Adrenal gland (tissue), 12 donors: Measurements from ENCODE around the gene TOP2A. TPM values are rescaled to one million over a fixed set of nuclear protein-coding genes. Genes with fewer than 3 reads are reported as not detected.
A peak's percentile ranks its signal among the peaks of the same experiment; 100 is the strongest.

Experiments
- DNase-seq, 7 donors: peaks; one replicate each; pipeline ENCODE4 v3.0.0-alpha.2; 2019 to 2020
- H3K27ac ChIP-seq, 5 donors: fragments of 200-600 bp; sonication (generic) in 4 of 5; 1 replicate in 3 of 5; 2 replicates in 2 of 5; pipeline versions ENCODE4 v1.5.1 to v1.8.0; 2016 to 2020; ENCODE audit warnings: mild to moderate bottlenecking in 1 of 5
- H3K27me3 ChIP-seq: fragments of 200-600 bp; 2 replicates; pipeline ENCODE4 v1.8.0; 2021
- H3K36me3 ChIP-seq, 2 donors: fragments of 200-600 bp; replicated peaks in 1 of 2; 1 replicate in 1 of 2; 2 replicates in 1 of 2; pipeline versions ENCODE4 v1.5.1 to v1.8.0; 2018 to 2022
- H3K4me1 ChIP-seq, 2 donors: fragments of 200-600 bp; replicated peaks in 1 of 2; 1 replicate in 1 of 2; 2 replicates in 1 of 2; pipeline versions ENCODE4 v1.5.1 to v1.8.0; 2018 to 2021
- H3K4me3 ChIP-seq, 4 donors: fragments of 200-600 bp; sonication (generic) in 3 of 4; one replicate each; pipeline ENCODE4 v1.5.1; 2016 to 2018
- H3K9me3 ChIP-seq, 3 donors: fragments of 200-600 bp; sonication (generic) in 1 of 3; replicated peaks in 1 of 3; 1 replicate in 2 of 3; 2 replicates in 1 of 3; pipeline versions ENCODE4 v1.5.1 to v1.8.0; 2016 to 2021
- POLR2A ChIP-seq, 2 donors: fragments of 450-650 bp; IDR thresholded peaks; one replicate each; pipeline ENCODE4 v1.6.1; 2017; ENCODE audit warnings: antibody characterized with exemption in 2 of 2, mild to moderate bottlenecking in 2 of 2, moderate library complexity in 1 of 2
- WGBS, 4 donors: extraction: QIAGEN DNeasy Blood & Tissue Kit in 2 of 4; methylation state at CpG; one replicate each; pipeline versions ENCODE4 v1.1.5 to v1.1.7; 2013 to 2017; 5-methylcytosine and 5-hydroxymethylcytosine counted together
- intact Hi-C, 2 donors: fragments of 100-400 bp; cut with DNase I; formaldehyde crosslinking; loops; one replicate each; pipeline versions ENCODE4 v1.14.1 to v1.15.0; 2022 to 2023
- polyA plus RNA-seq, 3 donors: library from polyadenylated mRNA; stranded (reverse); fragments of 200-250 nt in 2 of 3; fragments of 350-450 nt in 1 of 3; fragmentation: Illumina TruSeq in 1 of 3; extraction: RNeasy Lipid Tissue Mini Kit (QIAGEN cat#74804) in 1 of 3; gene quantifications; one replicate each; pipeline ENCODE4 v1.2.3, GENCODE V29; 2013 to 2014
- total RNA-seq, 9 donors: library from RNA; depleted of rRNA in 4 of 9; stranded (reverse); fragments of >200 nt in 4 of 9; fragments of 120-200 nt in 1 of 9; fragmentation: NEBNext Ultra II Directional in 1 of 9; extraction: Animal tissue kit (Norgen Biotek cat#: 25700) in 1 of 9; gene quantifications; one replicate each; pipeline versions ENCODE4 v1.1.0 to v1.2.4, GENCODE V29; 2013 to 2023
- TF ChIP-seq, protein P1 (sequence below), 6 experiments: fragments of 450-650 bp in 4 of 6; fragments of 200-600 bp in 2 of 6; sonication (generic) in 1 of 6; IDR thresholded peaks; 1 replicate in 5 of 6; 2 replicates in 1 of 6; pipeline versions ENCODE4 v1.5.1 to v1.8.0; 2016 to 2021; ENCODE audit warnings: antibody characterized with exemption in 6 of 6, mild to moderate bottlenecking in 2 of 6, moderate library complexity in 1 of 6
- donor health status: healthy with polysubstance abuse.
- donor health status: Bipolar disorder and iron deficiency.
- donor health status: DM: yes; HTN: yes; CAD: no.
- donor health status: DM: no; HTN: no; CAD: no.
- donor health status: DM: no; HTN: no; CAD: no.
- donor health status: DM: yes; HTN: yes; CAD: no.

Gene TOP2A
- total and polyA plus RNA-seq, 12 donors: 0.32 to 51.1 (median 3.8) TPM

DNA sequence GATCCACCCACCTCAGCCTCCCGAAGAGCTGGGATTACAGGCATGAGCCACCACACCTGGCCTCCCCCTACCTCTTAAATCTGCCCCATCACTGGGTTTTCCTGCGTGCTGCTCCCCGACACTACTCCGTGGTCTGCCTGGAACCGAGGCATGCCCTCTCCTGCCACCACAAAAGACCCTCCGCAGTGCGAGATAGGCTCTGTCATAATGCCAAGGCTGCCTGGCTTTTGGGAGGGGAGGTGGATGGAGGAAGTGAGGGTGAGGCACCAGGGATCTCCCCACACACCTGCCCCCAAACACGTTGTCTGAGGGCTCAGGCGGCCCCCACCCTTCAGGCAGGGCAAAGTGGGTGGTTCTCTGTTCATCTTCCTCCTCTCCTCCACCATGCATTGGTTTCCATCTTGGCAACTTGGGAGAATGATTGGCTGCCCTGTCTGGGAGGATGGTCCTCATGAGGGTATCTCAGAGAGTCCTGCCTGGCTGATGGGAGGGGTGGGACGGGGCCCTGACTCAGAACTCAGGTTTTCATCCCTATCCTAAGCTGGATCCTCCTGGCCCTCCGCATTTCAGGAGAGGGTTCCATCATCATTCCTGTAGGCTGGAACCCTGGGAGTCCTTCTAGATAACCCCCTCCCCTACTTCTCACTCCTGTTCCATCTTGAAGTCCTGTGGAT lies 48.7 kb upstream of the TOP2A start:
- no peak for TF ChIP-seq POLR2A (IDR thresholded peaks at IDR 0.05)
- TF ChIP-seq, protein P1, sequence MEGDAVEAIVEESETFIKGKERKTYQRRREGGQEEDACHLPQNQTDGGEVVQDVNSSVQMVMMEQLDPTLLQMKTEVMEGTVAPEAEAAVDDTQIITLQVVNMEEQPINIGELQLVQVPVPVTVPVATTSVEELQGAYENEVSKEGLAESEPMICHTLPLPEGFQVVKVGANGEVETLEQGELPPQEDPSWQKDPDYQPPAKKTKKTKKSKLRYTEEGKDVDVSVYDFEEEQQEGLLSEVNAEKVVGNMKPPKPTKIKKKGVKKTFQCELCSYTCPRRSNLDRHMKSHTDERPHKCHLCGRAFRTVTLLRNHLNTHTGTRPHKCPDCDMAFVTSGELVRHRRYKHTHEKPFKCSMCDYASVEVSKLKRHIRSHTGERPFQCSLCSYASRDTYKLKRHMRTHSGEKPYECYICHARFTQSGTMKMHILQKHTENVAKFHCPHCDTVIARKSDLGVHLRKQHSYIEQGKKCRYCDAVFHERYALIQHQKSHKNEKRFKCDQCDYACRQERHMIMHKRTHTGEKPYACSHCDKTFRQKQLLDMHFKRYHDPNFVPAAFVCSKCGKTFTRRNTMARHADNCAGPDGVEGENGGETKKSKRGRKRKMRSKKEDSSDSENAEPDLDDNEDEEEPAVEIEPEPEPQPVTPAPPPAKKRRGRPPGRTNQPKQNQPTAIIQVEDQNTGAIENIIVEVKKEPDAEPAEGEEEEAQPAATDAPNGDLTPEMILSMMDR (IDR thresholded peaks at IDR 0.05): no peak
- Histone ChIP-seq H3K27ac (no peak overlapping the region), H3K9me3 (no peaks in the 10 kb centered on the region), H3K4me3 (no peak overlapping the region), H3K4me1 (no peaks in the 10 kb centered on the region), H3K27me3 (no peaks in the 10 kb centered on the region), H3K36me3 (no peaks in the 10 kb centered on the region)
- intact Hi-C loops: no loop called here
- whole genome bisulfite sequencing, 4 donors: 82 to 92% (median 83%) methylated on average over 9 to 11 of the region's 11 CpGs
- no peak for DNase-seq

DNA sequence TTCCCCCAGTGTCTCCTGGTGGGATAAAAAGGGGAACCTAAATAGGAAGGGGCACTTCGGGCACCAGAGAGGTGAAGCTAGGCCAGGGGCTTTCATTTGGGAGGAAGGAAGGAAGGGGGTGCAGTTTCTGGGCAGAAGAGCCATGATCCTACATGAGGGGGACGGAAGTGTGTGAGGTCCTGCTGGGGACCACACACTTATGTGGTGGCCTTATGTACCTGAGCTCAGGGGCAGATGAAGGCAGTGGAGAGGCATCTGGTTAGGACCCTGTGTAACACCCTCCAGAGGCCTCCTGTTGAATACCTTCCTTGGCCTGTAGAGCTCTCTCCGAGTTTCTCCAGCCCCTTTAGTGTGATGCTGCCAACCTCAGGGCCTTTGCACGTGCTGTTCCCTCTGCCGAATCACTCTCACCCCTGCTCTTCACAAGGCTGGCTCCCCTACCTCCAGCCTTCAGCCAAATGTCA lies 46.7 kb upstream of the TOP2A start:
- WGBS, 4 donors: 81 to 88% (median 84%) methylated on average over 5 of the region's 5 CpGs
- no peak overlapping the region for H3K27ac ChIP-seq
- intact Hi-C loops: no loop called here
- H3K4me3 ChIP-seq: no peak overlapping the region
- peaks cover 0 to 4% of the 10 kb centered on the region in 2 donors for H3K4me1 ChIP-seq
- no peak for DNase-seq
- H3K9me3 ChIP-seq: no peaks in the 10 kb centered on the region
- no peak for TF ChIP-seq POLR2A (IDR thresholded peaks at IDR 0.05)
- TF ChIP-seq, protein P1 (IDR thresholded peaks at IDR 0.05): no peak
- no peaks in the 10 kb centered on the region for H3K27me3 ChIP-seq
- H3K36me3 ChIP-seq: no peaks in the 10 kb centered on the region

DNA sequence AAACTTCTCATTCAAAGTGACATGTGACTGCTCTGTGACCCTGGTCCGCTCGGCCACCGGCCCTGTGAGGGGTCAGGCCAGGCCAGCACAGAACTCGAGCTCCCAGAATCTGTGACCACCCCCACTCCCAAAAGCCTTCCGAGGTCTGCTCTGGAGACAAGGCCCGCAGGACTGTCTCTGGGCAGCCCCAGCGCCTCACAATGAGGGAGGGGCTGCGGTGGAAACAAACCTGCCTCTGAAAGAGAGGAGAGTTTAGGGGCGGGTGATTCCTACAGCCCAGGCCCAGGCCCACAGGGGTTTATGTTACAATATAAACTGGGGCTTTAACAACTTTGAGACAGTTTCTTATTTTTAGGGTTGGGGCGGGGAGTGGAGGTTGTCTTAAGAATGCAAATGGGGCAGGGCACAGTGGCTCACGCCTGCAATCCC lies 45.4 kb upstream of the TOP2A start:
- 64 to 71% (median 68%) methylated on average over 8 to 11 of the region's 11 CpGs for WGBS, 4 donors
- peaks cover 0 to 10% of the 10 kb centered on the region in 2 donors for H3K4me1 ChIP-seq

DNA sequence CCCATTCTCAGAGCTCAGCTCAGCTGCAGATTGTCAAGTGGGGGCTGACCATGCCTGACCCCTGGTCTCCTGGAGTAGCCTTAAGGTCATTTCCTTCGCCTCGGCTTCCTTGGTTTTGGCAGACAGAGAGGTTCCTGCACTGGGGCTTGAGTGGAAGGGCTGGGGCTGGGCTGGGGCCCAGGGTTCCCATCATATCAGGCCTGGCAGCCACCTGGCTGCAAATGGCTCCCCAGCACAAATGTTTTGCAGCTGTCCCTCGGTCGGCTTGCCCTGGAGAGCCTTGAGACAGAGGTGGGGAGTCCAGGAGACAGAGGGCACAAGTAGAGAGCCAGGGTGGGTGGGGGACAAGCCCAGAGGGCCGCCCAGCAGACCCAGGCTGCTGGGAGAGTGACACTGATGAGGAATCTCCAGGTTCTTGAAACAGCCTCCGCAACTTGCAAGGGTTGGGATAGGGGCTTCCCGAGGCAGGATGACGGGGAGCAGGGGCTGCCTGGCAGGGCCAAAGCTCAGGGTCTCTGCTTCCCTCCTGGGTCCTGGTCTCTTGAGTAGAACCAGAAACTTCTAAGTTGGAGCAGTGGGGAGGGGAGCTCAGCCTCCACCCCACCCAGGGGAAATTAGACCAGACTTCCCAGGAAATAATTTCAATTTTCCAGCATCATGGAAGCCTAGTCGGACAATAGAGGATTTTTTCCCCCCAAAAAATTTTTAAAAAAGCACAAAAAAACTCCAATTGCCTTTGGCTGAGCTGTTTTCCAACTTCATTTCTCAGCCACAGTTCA lies 44.8 kb upstream of the TOP2A start:
- Histone ChIP-seq H3K36me3 (peaks cover 0 to 7% of the 10 kb centered on the region in 2 donors), H3K4me3 (no peak overlapping the region), H3K27ac (peak overlapping the region in 2 of 5 donors; percentile 38 to 63), H3K4me1 (peaks cover 0 to 15% of the 10 kb centered on the region in 2 donors), H3K27me3 (no peaks in the 10 kb centered on the region), H3K9me3 (no peaks in the 10 kb centered on the region)
- DNase-seq: peak in 1 of 7 donors; percentile 25
- intact Hi-C loops: no loop called here
- TF ChIP-seq POLR2A (IDR thresholded peaks at IDR 0.05): no peak
- TF ChIP-seq, protein P1 (IDR thresholded peaks at IDR 0.05): no peak
- 61 to 76% (median 72%) methylated on average over 6 to 9 of the region's 9 CpGs for WGBS, 4 donors

More for the DNA sequence above, 45.4 kb upstream of the TOP2A start:
- peaks cover 0 to 1% of the 10 kb centered on the region in 2 donors for H3K36me3 ChIP-seq
- no peak overlapping the region for H3K4me3 ChIP-seq
- TF ChIP-seq, protein P1 (IDR thresholded peaks at IDR 0.05): no peak
- no peak for TF ChIP-seq POLR2A (IDR thresholded peaks at IDR 0.05)
- peak in 1 of 7 donors; percentile 33 for DNase-seq
- no peaks in the 10 kb centered on the region for H3K27me3 ChIP-seq
- no peaks in the 10 kb centered on the region for H3K9me3 ChIP-seq
- peak overlapping the region in 2 of 5 donors; percentile 38 to 63 for H3K27ac ChIP-seq
- intact Hi-C loops: no loop called here
